ENCODE results near the gene THG1L. TPM values are rescaled to one million over a fixed set of nuclear protein-coding genes. Genes with fewer than 3 reads are reported as not detected.
"Not testable (repeated sequence)": the region's sequence is repeated elsewhere in the genome, so short reads cannot be mapped to it uniquely, and the experiment has no call there.

The THG1L gene
- total RNA-seq, 4 donors from 2014 or later, result 13.2 to 20.3 (median 15.5) TPM

DNA sequence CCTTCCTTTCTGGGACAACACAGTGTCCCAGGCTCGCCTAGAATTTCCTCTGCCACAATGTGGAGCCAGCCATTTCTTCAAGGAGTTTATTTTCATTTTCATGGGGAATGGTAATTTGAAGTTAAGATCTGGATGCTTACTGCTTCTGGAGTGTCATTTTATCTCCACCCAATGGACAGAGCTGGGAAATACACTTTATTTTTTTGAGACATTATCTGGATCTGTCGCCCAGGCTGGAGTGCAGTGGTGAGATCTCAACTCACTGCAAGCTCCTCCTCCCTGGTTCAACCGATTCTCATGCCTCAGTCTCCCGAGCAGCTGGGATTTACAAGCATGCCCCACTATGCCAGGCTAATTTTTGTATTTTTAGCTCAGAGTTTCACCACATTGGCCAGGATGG, 12.7 kb upstream of the THG1L start:
- Histone ChIP-seq H3K9me3 (no peaks in the 10 kb centered on the region), H3K27me3 (no peaks in the 10 kb centered on the region), H3K4me3 (no peak overlapping the region), H3K36me3 (no peaks in the 10 kb centered on the region), H3K27ac (peak overlapping the region in 1 of 4 donors; percentile 29), H3K4me1 (peaks cover 0 to 13% (median 0%) of the 10 kb centered on the region in 3 donors)
- peak; percentile 82 for ATAC-seq
- 0 to 3% methylated on average over 4 of the region's 4 CpGs for WGBS, 2 donors (ENCODE audit: low coverage in 1 of 2)
- TF ChIP-seq EP300 (IDR thresholded peaks at IDR 0.05) (no peak), CTCF (IDR thresholded peaks at IDR 0.05) (peak; percentile 50 to 84 (median 79))

GRCh38 chr5:157719245-157719644, 12.0 kb upstream of the THG1L start:
- H3K4me1 ChIP-seq, result peaks cover 0 to 13% (median 0%) of the 10 kb centered on the region in 3 donors
- WGBS, 2 donors (ENCODE audit: low coverage in 1 of 2), result 93% methylated on average over 2 of the region's 2 CpGs; no CpG with 5 or more reads in 1 of the 2 donors
- no peak overlapping the region for H3K27ac ChIP-seq
- no peaks in the 10 kb centered on the region for H3K27me3 ChIP-seq
- H3K36me3 ChIP-seq, result no peaks in the 10 kb centered on the region
- TF ChIP-seq POLR2AphosphoS5 (IDR thresholded peaks at IDR 0.05) (no peak), POLR2A (IDR thresholded peaks at IDR 0.05) (no peak), CTCF (IDR thresholded peaks at IDR 0.05) (no peak)
- H3K9me3 ChIP-seq, result no peaks in the 10 kb centered on the region
- no peak for ATAC-seq
- no peak overlapping the region for H3K4me3 ChIP-seq

GRCh38 chr5:157721159-157721558, 10.1 kb upstream of the THG1L start:
- Histone ChIP-seq H3K4me3 (no peak overlapping the region), H3K36me3 (no peaks in the 10 kb centered on the region), H3K27ac (no peak overlapping the region), H3K9me3 (no peaks in the 10 kb centered on the region), H3K27me3 (no peaks in the 10 kb centered on the region), H3K4me1 (peaks cover 0 to 13% (median 0%) of the 10 kb centered on the region in 3 donors)
- ATAC-seq, result no peak
- no peak for TF ChIP-seq CTCF (IDR thresholded peaks at IDR 0.05)
- no peak for TF ChIP-seq POLR2AphosphoS5 (IDR thresholded peaks at IDR 0.05)
- no peak for TF ChIP-seq EP300 (IDR thresholded peaks at IDR 0.05)
- no peak for TF ChIP-seq POLR2A (IDR thresholded peaks at IDR 0.05)
- 60% methylated on average over 1 of the region's 6 CpGs; no CpG with 5 or more reads in 1 of the 2 donors for WGBS, 2 donors (ENCODE audit: low coverage in 1 of 2)

GRCh38 chr5:157722895-157723294, 8.3 kb upstream of the THG1L start:
- H3K4me3 ChIP-seq, ATAC-seq, H3K27ac ChIP-seq, H3K9me3 ChIP-seq, H3K36me3 ChIP-seq, H3K27me3 ChIP-seq: not testable (repeated sequence)
- WGBS, 2 donors (ENCODE audit: low coverage in 1 of 2), result 100% methylated on average over 2 of the region's 2 CpGs; no CpG with 5 or more reads in 1 of the 2 donors
- H3K4me1 ChIP-seq, result peaks cover 0 to 10% (median 0%) of the 10 kb centered on the region in 3 donors

DNA sequence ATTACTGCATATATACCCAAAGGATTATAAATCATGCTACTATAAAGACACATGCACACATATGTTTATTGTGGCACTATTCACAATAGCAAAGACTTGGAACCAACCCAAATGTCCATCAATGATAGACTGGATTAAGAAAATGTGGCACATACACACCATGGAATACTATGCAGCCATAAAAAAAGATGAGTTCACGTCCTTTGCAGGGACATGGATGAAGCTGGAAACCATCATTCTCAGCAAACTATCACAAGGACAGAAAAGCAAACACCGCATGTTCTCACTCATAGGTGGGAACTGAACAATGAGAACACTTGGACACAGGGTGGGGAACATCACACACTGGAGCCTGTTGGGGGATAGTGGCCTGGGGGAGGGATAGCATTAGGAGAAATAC, 4.6 kb upstream of the THG1L start:
- ATAC-seq, result not testable (repeated sequence)
- 80 to 95% methylated on average over 2 of the region's 2 CpGs for WGBS, 2 donors (ENCODE audit: low coverage in 1 of 2)

DNA sequence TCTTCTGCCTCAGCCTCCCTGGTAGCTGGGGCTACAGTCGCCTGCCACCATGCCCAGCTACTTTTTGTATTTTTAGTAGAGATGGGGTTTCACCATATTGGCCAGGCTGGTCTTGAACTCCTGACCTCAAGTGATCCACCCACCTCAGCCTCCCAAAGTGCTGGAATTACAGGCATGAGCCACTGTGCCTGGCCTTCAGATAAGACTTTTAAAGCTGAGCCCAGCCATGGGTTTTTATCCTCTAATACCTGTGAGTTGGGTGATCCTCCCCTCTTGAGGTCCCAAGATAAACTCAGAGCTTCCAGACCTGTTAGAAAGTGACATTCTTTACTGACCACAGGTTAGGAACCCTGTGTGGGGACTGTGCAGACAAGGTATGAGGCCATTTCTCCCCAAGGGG, 3.4 kb upstream of the THG1L start:
- H3K4me3 ChIP-seq, H3K36me3 ChIP-seq, ATAC-seq, H3K27ac ChIP-seq, H3K27me3 ChIP-seq, H3K9me3 ChIP-seq: not testable (repeated sequence)
- WGBS, 2 donors (ENCODE audit: low coverage in 1 of 2), result 100% methylated on average over 1 of the region's 1 CpG; no CpG with 5 or more reads in 1 of the 2 donors
- peaks cover 0 to 12% (median 3%) of the 10 kb centered on the region in 3 donors for H3K4me1 ChIP-seq

More for the DNA sequence above, 4.6 kb upstream of the THG1L start:
- not testable (repeated sequence) for H3K27me3 ChIP-seq, H3K36me3 ChIP-seq, H3K4me3 ChIP-seq, H3K9me3 ChIP-seq, H3K27ac ChIP-seq, H3K4me1 ChIP-seq

DNA sequence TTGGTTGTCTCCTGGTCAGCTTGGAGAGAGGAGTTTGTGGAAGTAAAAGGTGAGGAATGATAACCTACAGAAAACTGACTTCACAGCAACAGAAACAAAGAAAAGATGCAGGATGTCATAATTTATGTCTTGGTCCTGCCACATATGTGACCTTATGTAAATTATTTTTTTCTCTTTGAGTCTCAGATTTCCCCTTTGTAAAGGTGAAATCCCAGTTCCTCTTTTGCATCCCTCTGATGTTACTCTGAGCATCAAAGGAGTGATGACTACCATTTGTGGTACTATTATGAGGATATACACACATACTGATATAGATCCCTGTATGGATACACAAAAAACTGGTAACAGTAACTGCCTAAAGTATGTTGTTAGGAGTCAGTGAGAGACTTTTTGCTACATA, 1.4 kb upstream of the THG1L start:
- Histone ChIP-seq H3K4me1 (peaks cover 0 to 12% (median 3%) of the 10 kb centered on the region in 3 donors), H3K36me3 (peaks cover 0 to 19% of the 10 kb centered on the region in 2 donors), H3K27ac (no peak overlapping the region), H3K27me3 (no peaks in the 10 kb centered on the region), H3K4me3 (no peak overlapping the region), H3K9me3 (no peaks in the 10 kb centered on the region)
- ATAC-seq, result no peak
- TF ChIP-seq CTCF (IDR thresholded peaks at IDR 0.05) (no peak), POLR2AphosphoS5 (IDR thresholded peaks at IDR 0.05) (no peak), EP300 (IDR thresholded peaks at IDR 0.05) (no peak), POLR2A (IDR thresholded peaks at IDR 0.05) (no peak)

All from gastroesophageal sphincter (tissue), 4 donors.